ENCODE results near the gene TMEM63C.
A peak's percentile ranks its signal among the peaks of the same experiment; 100 is the strongest.

Gene TMEM63C

GRCh38 chr14:77181603-77182437, at the start of gene TMEM63C:
Gene TMEM63C (plus strand): TSS chr14:77181798. CDS start chr14:77218814, 37,016 bp downstream.
- DNase-seq (ENCODE audit: low read depth), result no peak

- DNase-seq (ENCODE audit: low read depth), result no peak
These were observed 49.6 kb upstream of the TMEM63C start for GRCh38 chr14:77131871-77132486.

GRCh38 chr14:77133720-77134338, 47.8 kb upstream of the TMEM63C start:
- DNase-seq (ENCODE audit: low read depth), result peak; percentile 4

GRCh38 chr14:77139022-77139421, 42.6 kb upstream of the TMEM63C start:
- DNase-seq (ENCODE audit: low read depth), result no peak

GRCh38 chr14:77139540-77140358, 41.8 kb upstream of the TMEM63C start:
- no peak for DNase-seq (ENCODE audit: low read depth)

GRCh38 chr14:77140359-77141213, 41.0 kb upstream of the TMEM63C start:
- no peak for DNase-seq (ENCODE audit: low read depth)

GRCh38 chr14:77141214-77142004, 40.2 kb upstream of the TMEM63C start, which contains the start of gene ZDHHC22:
Gene ZDHHC22 (minus strand): TSS chr14:77141791. CDS start chr14:77139738, 2,053 bp downstream.
- no peak for DNase-seq (ENCODE audit: low read depth)

- no peak for DNase-seq (ENCODE audit: low read depth)
These were observed 39.4 kb upstream of the TMEM63C start for GRCh38 chr14:77142005-77142800.

- DNase-seq (ENCODE audit: low read depth), result no peak
These were observed 38.5 kb upstream of the TMEM63C start for GRCh38 chr14:77143071-77143470.

- no peak for DNase-seq (ENCODE audit: low read depth)
These were observed 37.0 kb upstream of the TMEM63C start for GRCh38 chr14:77144412-77145115.

- DNase-seq (ENCODE audit: low read depth), result no peak
These were observed 35.4 kb upstream of the TMEM63C start for GRCh38 chr14:77145975-77146740.

- DNase-seq (ENCODE audit: low read depth), result no peak
These were observed 32.9 kb upstream of the TMEM63C start for GRCh38 chr14:77148510-77149231.

GRCh38 chr14:77151245-77151644, 30.4 kb upstream of the TMEM63C start:
- DNase-seq (ENCODE audit: low read depth), result no peak

- DNase-seq (ENCODE audit: low read depth), result peak; percentile 3
These were observed 29.5 kb upstream of the TMEM63C start for GRCh38 chr14:77151918-77152588.

GRCh38 chr14:77153802-77154201, 27.8 kb upstream of the TMEM63C start:
- DNase-seq (ENCODE audit: low read depth), result no peak

GRCh38 chr14:77154421-77154820, 27.2 kb upstream of the TMEM63C start:
- DNase-seq (ENCODE audit: low read depth), result no peak

- no peak for DNase-seq (ENCODE audit: low read depth)
These were observed 26.5 kb upstream of the TMEM63C start for GRCh38 chr14:77155083-77155482.
